Activated CD8-positive, alpha-beta T cell treated with anti-CD3 and anti-CD28 coated beads for 36 hours (primary cell): Measurements from ENCODE around the gene TRIM40. TPM values are rescaled to one million over a fixed set of nuclear protein-coding genes. Genes with fewer than 3 reads are reported as not detected.
A peak's percentile ranks its signal among the peaks of the same experiment; 100 is the strongest.

Experiments used
- ATAC-seq: fragments of 200-7000 bp; cut with Tn5 transposase; one replicate; pipeline ENCODE4 v1.10.0; 2021; ENCODE audit warnings: mild to moderate bottlenecking, moderate library complexity
- CTCF ChIA-PET: fragments of 350-600 bp; sonication (Branson Sonifier 250); formaldehyde crosslinking; loops from one replicate; lab custom pipeline; 2021; ENCODE audit warnings: antibody characterized with exemption; lab: Charles Lee
- POLR2A ChIA-PET: fragments of 350-600 bp; sonication (Branson Sonifier 250); formaldehyde crosslinking; loops from one replicate; lab custom pipeline; 2021; ENCODE audit warnings: antibody characterized with exemption; lab: Charles Lee
- DNase-seq: peaks from one replicate; pipeline ENCODE4 v3.0.0-alpha.2; 2020
- H3K27ac Mint-ChIP-seq: one replicate; pipeline ENCODE4 v1.8.0; 2021; ENCODE audit warnings: mild to moderate bottlenecking, mixed read lengths
- H3K27me3 Mint-ChIP-seq: one replicate; pipeline ENCODE4 v1.8.0; 2021; ENCODE audit warnings: mixed read lengths
- H3K36me3 Mint-ChIP-seq: one replicate; pipeline ENCODE4 v1.8.0; 2021; ENCODE audit warnings: low read depth, mixed read lengths
- H3K4me1 Mint-ChIP-seq: one replicate; pipeline ENCODE4 v1.8.0; 2021; ENCODE audit warnings: low read depth, mixed read lengths
- H3K4me3 Mint-ChIP-seq: one replicate; pipeline ENCODE4 v1.8.0; 2021; ENCODE audit warnings: mild to moderate bottlenecking, moderate library complexity, mixed read lengths
- H3K9me3 Mint-ChIP-seq: one replicate; pipeline ENCODE4 v1.8.0; 2021; ENCODE audit warnings: mixed read lengths
- intact Hi-C: fragments of 100-400 bp; cut with micrococcal nuclease; formaldehyde crosslinking; loops from one replicate; pipeline ENCODE4 v1.10.0; 2022
- total RNA-seq, 2 experiments: library from RNA; stranded (reverse); gene quantifications; one replicate each; pipeline ENCODE4 v1.2.3, GENCODE V29; 2021
- TF ChIP-seq, protein P1 (sequence below): fragments of 200-600 bp; IDR thresholded peaks from one replicate; pipeline ENCODE4 v1.8.0; 2022; ENCODE audit warnings: antibody characterized with exemption, mild to moderate bottlenecking

Gene TRIM40
- total RNA-seq, 2 experiments from 2014 or later, result not detected

DNA sequence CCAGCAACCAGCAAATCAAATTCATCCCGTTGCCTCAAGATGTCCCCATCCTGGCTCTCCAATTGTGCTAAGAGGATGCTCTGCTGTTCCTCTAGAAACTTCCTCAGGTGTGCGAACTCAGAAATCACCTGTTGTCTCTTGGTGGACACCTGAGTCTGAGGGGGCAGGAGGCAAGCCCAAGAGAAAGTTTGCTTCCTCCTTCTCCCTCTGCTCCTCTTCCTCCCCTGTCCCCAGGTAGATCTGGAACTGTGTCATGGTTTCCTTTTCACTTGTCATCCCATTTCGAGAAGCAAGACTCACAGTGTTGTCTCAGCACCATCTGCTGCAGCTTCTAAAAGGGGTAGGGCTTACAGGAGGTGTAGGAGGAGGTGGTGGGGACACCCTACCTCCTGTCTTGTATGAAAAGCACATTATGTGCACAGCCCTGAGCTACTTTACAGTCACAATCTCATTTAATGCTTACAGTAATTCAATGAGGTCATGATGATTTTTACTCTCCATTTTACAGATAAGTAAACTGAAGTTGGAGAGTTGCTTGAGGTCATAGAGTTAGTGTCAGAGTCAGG lies 22.6 kb downstream of the TRIM40 start:
- Mint-ChIP-seq H3K36me3 (no peaks in the 10 kb centered on the region), H3K9me3 (no peaks in the 10 kb centered on the region), H3K27me3 (peaks cover 23% of the 10 kb centered on the region), H3K4me3 (no peak overlapping the region), H3K4me1 (peaks cover 18% of the 10 kb centered on the region), H3K27ac (no peak overlapping the region)
- DNase-seq, result no peak
- ChIA-PET CTCF (no interaction called here), POLR2A (no interaction called here)
- ATAC-seq, result peak; percentile 67
- TF ChIP-seq, protein P1, sequence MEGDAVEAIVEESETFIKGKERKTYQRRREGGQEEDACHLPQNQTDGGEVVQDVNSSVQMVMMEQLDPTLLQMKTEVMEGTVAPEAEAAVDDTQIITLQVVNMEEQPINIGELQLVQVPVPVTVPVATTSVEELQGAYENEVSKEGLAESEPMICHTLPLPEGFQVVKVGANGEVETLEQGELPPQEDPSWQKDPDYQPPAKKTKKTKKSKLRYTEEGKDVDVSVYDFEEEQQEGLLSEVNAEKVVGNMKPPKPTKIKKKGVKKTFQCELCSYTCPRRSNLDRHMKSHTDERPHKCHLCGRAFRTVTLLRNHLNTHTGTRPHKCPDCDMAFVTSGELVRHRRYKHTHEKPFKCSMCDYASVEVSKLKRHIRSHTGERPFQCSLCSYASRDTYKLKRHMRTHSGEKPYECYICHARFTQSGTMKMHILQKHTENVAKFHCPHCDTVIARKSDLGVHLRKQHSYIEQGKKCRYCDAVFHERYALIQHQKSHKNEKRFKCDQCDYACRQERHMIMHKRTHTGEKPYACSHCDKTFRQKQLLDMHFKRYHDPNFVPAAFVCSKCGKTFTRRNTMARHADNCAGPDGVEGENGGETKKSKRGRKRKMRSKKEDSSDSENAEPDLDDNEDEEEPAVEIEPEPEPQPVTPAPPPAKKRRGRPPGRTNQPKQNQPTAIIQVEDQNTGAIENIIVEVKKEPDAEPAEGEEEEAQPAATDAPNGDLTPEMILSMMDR, result no peak
- intact Hi-C loops, result no loop called here

DNA sequence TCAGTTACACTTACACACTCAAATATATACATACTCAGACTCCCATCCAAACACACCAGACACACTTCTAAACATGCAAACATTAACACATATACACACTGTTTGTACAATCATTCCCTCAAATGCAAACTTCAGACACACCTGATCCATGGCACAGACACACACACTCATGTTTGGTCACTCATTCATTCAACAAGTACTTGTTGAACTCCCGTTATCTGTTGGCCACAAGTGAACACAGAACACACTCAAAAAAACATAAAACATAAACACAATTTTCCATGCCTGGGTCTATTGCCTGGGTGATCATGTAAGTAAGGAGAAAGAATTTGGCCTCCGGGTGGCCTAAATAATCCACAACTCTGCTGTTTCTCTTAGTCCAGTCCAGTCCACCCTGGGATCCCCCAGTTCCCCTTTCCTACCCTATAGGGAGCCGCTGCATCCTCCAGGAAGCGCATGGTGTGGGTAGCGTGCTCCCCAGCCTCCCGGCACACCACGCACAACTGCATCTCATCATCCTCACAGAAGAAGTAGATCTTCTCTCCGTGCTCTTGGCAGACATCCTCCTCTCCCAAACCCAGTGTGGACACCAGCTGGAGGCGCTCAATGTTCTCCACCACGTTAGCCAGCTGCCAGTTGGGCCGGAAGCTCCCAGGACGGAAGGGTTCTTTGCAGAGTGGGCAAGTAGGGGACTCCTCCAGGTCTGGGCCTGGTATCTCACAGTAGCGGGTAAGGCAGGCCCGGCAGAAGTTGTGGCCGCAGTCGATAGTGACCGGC lies 24.3 kb downstream of the TRIM40 start:
- ChIA-PET CTCF (no interaction called here), POLR2A (interaction anchor here (1.6 kb wide), 1 partner anchor 54 kb away, joined by 3 read pairs; no protein-coding TSS in a partner anchor)
- Mint-ChIP-seq H3K27ac (no peak overlapping the region), H3K4me3 (no peak overlapping the region), H3K9me3 (no peaks in the 10 kb centered on the region), H3K36me3 (no peaks in the 10 kb centered on the region), H3K27me3 (peaks cover 22% of the 10 kb centered on the region), H3K4me1 (peaks cover 18% of the 10 kb centered on the region)
- DNase-seq, result no peak
- ATAC-seq, result no peak
- intact Hi-C loops, result no loop called here
- TF ChIP-seq, protein P1, result no peak

DNA sequence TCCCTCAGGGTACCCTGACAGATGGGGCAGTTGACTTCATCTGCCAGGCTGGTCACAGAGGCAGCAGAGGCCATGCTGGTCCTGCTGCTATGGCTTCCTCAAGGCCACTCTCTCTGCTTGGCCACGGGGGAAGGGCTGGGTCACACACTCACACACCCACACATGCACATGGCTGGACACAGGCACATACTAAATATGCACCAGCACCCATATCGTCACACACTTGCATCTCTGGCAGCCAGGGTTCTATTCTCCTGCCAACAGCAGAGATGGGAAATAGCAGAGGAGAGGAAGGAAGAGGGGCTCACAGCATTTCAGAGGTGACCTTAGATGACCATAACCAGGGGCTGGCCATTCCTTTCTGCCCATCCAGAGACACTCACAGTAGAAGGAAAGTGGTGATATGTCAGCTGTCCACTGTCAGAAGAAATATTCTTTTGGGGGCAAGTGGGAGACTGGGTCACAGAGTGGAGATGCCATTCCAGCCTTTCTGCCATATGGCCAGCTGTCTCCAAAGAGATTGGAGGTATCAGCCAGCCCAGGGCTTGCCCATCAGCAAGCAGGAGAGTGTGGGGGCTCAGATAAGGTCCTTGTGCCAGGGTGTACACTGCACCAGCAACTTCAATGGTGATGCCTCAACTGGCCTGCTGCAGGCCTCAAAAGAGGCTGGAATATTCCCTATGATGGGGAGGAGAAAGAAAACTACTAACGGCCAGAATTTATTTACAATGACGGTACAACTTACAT lies 25.0 kb downstream of the TRIM40 start, which contains the start of gene TRIM10:
TSS of gene TRIM10 (minus strand) at position 427 of the 747 bp plus-strand sequence. CDS start at position 74, 353 bp downstream.
- Mint-ChIP-seq H3K27me3 (peaks cover 24% of the 10 kb centered on the region), H3K4me1 (peaks cover 18% of the 10 kb centered on the region), H3K27ac (no peak within 1 kb of the TSS), H3K36me3 (no peaks in the 10 kb centered on the region), H3K4me3 (no peak within 1 kb of the TSS), H3K9me3 (no peaks in the 10 kb centered on the region)
- no peak for ATAC-seq
- POLR2A ChIA-PET, result interaction anchor here (1.6 kb wide), 1 partner anchor 53 kb away, joined by 3 read pairs; no protein-coding TSS in a partner anchor
- CTCF ChIA-PET, result no interaction called here
- TF ChIP-seq, protein P1, result no peak
- DNase-seq, result no peak
- intact Hi-C loops, result no loop called here

DNA sequence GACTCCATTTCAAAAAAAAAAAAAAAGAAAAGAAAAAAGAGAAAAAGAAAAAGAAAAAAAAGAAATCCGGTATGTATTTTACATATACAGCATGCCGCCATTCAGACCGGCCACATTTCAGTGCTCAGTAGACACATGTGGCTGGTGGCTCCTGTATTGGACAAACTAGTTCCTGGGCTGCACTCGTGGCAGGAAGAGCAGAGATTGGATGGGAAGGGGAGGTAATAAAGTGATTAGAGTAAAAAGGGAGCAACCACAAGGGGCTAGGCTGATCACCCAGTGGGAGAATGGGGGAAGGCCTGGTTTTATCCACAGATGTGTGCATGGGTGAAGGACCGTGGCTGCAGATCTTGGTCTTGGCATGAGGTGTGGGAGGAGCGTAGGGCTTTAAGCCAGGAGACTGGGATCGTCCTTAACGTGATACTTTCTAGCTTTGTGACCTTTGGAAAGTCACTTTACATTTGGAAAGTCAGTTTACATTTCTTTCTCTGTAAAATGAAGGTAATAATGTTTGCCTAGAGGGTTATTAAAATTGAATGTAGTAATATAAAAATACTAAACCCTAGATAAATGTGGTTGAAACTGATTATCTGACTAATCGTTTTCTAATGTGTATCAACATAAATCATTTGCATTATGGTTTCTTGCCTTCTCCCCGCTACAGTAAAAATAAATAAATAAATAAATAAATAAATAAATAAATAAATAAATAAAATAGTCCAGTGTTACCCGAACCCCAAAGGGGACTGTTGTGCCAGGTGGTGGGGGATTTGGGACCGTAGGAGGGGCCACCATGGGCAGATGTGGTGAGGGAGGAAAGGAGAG lies 26.5 kb downstream of the TRIM40 start:
- DNase-seq, result no peak
- intact Hi-C loops, result no loop called here
- Mint-ChIP-seq H3K36me3 (no peaks in the 10 kb centered on the region), H3K4me3 (no peak overlapping the region), H3K9me3 (no peaks in the 10 kb centered on the region), H3K4me1 (peaks cover 25% of the 10 kb centered on the region), H3K27ac (no peak overlapping the region), H3K27me3 (peaks cover 20% of the 10 kb centered on the region)
- POLR2A ChIA-PET, result no interaction called here
- CTCF ChIA-PET, result no interaction called here
- ATAC-seq, result no peak
- TF ChIP-seq, protein P1, result no peak
